Neural cell (in vitro differentiated cells): Measurements from ENCODE around the gene BCKDHB. TPM values are rescaled to one million over a fixed set of nuclear protein-coding genes. Genes with fewer than 3 reads are reported as not detected.

Source experiments
- H2AFZ ChIP-seq: fragments of 200-600, 300-800 bp; sonication (generic), shearing (Covaris generic); 2 replicates; pipeline ENCODE4 v1.6.0; 2014; ENCODE audit warnings: low read depth, mild to moderate bottlenecking, antibody characterized with exemption, low read length, moderate library complexity
- H3F3A ChIP-seq: fragments of 200-600 bp; shearing (Covaris generic); 2 replicates; pipeline ENCODE4 v1.6.1; 2016; ENCODE audit warnings: mild to moderate bottlenecking, moderate library complexity, mixed read lengths, antibody characterized with exemption, low read length; ENCODE audit not compliant: insufficient read depth, poor library complexity, severe bottlenecking
- H3K27ac ChIP-seq: fragments of 200-600, 300-800 bp; sonication (generic), shearing (Covaris generic); 2 replicates; pipeline ENCODE4 v1.5.1; 2014; ENCODE audit warnings: mild to moderate bottlenecking, low read length, moderate library complexity
- H3K27me3 ChIP-seq: fragments of 300-800, 200-600 bp; sonication (generic), shearing (Covaris generic); 2 replicates; pipeline ENCODE4 v1.6.0; 2014; ENCODE audit warnings: mild to moderate bottlenecking, low read depth, low read length, moderate library complexity; ENCODE audit not compliant: insufficient read depth
- H3K36me3 ChIP-seq: fragments of 300-800, 200-600 bp; sonication (generic), shearing (Covaris generic); 2 replicates; pipeline ENCODE4 v1.5.1; 2014; ENCODE audit warnings: mild to moderate bottlenecking, antibody characterized with exemption, low read length, moderate library complexity; ENCODE audit not compliant: insufficient read depth
- H3K4me2 ChIP-seq: fragments of 300-800, 200-600 bp; sonication (generic), shearing (Covaris generic); 2 replicates; pipeline ENCODE4 v1.6.0; 2014; ENCODE audit warnings: mild to moderate bottlenecking, low read length
- H3K4me3 ChIP-seq: fragments of 300-800, 200-600 bp; sonication (generic), shearing (Covaris generic); 2 replicates; pipeline ENCODE4 v1.5.1; 2014; ENCODE audit warnings: mild to moderate bottlenecking, low read length, moderate library complexity
- H3K79me2 ChIP-seq: fragments of 200-600 bp; shearing (Covaris generic); replicated peaks from 2 replicates; pipeline ENCODE4 v1.6.0; 2014; ENCODE audit warnings: mild to moderate bottlenecking, low read length, moderate library complexity; ENCODE audit not compliant: insufficient read depth
- H3K9ac ChIP-seq: fragments of 300-800, 200-600 bp; sonication (generic), shearing (Covaris generic); 2 replicates; pipeline ENCODE4 v1.6.1; 2016; ENCODE audit warnings: mild to moderate bottlenecking, low read length, mixed read lengths
- H3K9me2 ChIP-seq: fragments of 200-600 bp; shearing (Covaris generic); 2 replicates; pipeline ENCODE4 v1.6.1; 2016; ENCODE audit warnings: mild to moderate bottlenecking, low read length, mixed read lengths; ENCODE audit not compliant: insufficient read depth
- H3K9me3 ChIP-seq: fragments of 200-600, 300-800 bp; sonication (generic), shearing (Covaris generic); 2 replicates; pipeline ENCODE4 v1.6.1; 2016; ENCODE audit warnings: mild to moderate bottlenecking, mixed run types, low read length, moderate library complexity, mixed read lengths
- H4K20me1 ChIP-seq: fragments of 200-600 bp; shearing (Covaris generic); 2 replicates; pipeline ENCODE4 v1.6.1; 2016; ENCODE audit warnings: mild to moderate bottlenecking, mixed run types; ENCODE audit not compliant: insufficient read depth
- CTCF ChIP-seq: fragments of 450-650 bp; IDR thresholded peaks from 2 replicates; pipeline ENCODE4 v1.5.1; 2014; ENCODE audit warnings: antibody characterized with exemption, mild to moderate bottlenecking, moderate library complexity; ENCODE audit not compliant: poor library complexity, severe bottlenecking
- EP300 ChIP-seq: fragments of 450-650 bp; conservative IDR thresholded peaks from 2 replicates; pipeline ENCODE4 v1.6.1; 2014; ENCODE audit warnings: antibody characterized with exemption, mild to moderate bottlenecking, moderate library complexity; ENCODE audit not compliant: poor library complexity, severe bottlenecking
- EZH2 ChIP-seq: fragments of 200-600, 300-800 bp; shearing (Covaris generic), sonication (generic); IDR thresholded peaks from 2 replicates; pipeline ENCODE4 v1.6.1; 2014; ENCODE audit warnings: antibody characterized with exemption, low read length, borderline replicate concordance, mild to moderate bottlenecking; ENCODE audit not compliant: insufficient read depth, poor library complexity, severe bottlenecking
- MXI1 ChIP-seq: fragments of 450-650 bp; conservative IDR thresholded peaks from 2 replicates; pipeline ENCODE4 v1.6.1; 2014; ENCODE audit warnings: antibody characterized with exemption, mild to moderate bottlenecking; ENCODE audit not compliant: poor library complexity, severe bottlenecking
- POLR2AphosphoS5 ChIP-seq: IDR thresholded peaks from 2 replicates; pipeline ENCODE4 v1.6.1; 2012
- RAD21 ChIP-seq: fragments of 450-650 bp; conservative IDR thresholded peaks from 2 replicates; pipeline ENCODE4 v1.6.1; 2014; ENCODE audit warnings: antibody characterized with exemption, mild to moderate bottlenecking, moderate library complexity
- REST ChIP-seq: IDR thresholded peaks from 2 replicates; pipeline ENCODE4 v1.6.1; 2012; ENCODE audit warnings: borderline replicate concordance
- SMC3 ChIP-seq: fragments of 450-650 bp; conservative IDR thresholded peaks from 2 replicates; pipeline ENCODE4 v1.6.1; 2014; ENCODE audit warnings: antibody characterized with exemption, mild to moderate bottlenecking, moderate library complexity; ENCODE audit not compliant: poor library complexity
- TAF1 ChIP-seq: IDR thresholded peaks from 2 replicates; pipeline ENCODE4 v1.6.1; 2012; ENCODE audit warnings: low read depth
- polyA plus RNA-seq: library from polyadenylated mRNA; depleted of rRNA; stranded (reverse); fragments of >200 nt; gene quantifications from 2 replicates; pipeline ENCODE4 v1.2.3, GENCODE V29; 2014

Gene BCKDHB
- polyA plus RNA-seq, 1 donor from 2014 or later, result 16.1 TPM

- no peak overlapping the region for H3K27ac ChIP-seq
- H2AFZ ChIP-seq, result no peak overlapping the region
- TF ChIP-seq MXI1 (no peak), EZH2 (no peak), SMC3 (no peak), CTCF (no peak), RAD21 (no peak), REST (no peak), EP300 (no peak), POLR2AphosphoS5 (no peak), TAF1 (no peak)
- H3K79me2 ChIP-seq, result no peaks in the 10 kb centered on the region
- no peak overlapping the region for H3K4me3 ChIP-seq
- H3K9ac ChIP-seq, result no peak overlapping the region
- H3K9me2 ChIP-seq, result no peaks in the 10 kb centered on the region
- H3F3A ChIP-seq, result no peaks in the 10 kb centered on the region
- no peaks in the 10 kb centered on the region for H3K27me3 ChIP-seq
- no peaks in the 10 kb centered on the region for H3K9me3 ChIP-seq
- no peaks in the 10 kb centered on the region for H4K20me1 ChIP-seq
- no peak overlapping the region for H3K4me2 ChIP-seq
- H3K36me3 ChIP-seq, result no peaks in the 10 kb centered on the region
Measured at GRCh38 chr6:80210618-80211017, 104.1 kb downstream of the BCKDHB start.

GRCh38 chr6:80211286-80211685 is 104.8 kb downstream of the BCKDHB start:
- H3K27ac ChIP-seq, result no peak overlapping the region

More at GRCh38 chr6:80211286-80211685, 104.8 kb downstream of the BCKDHB start:
- H3K36me3 ChIP-seq, result no peaks in the 10 kb centered on the region
- no peak overlapping the region for H3K4me2 ChIP-seq
- H3K9me3 ChIP-seq, result no peaks in the 10 kb centered on the region
- H2AFZ ChIP-seq, result no peak overlapping the region
- H3K4me3 ChIP-seq, result no peak overlapping the region
- H3K9ac ChIP-seq, result no peak overlapping the region
- no peaks in the 10 kb centered on the region for H4K20me1 ChIP-seq
- no peaks in the 10 kb centered on the region for H3K27me3 ChIP-seq
- no peaks in the 10 kb centered on the region for H3K9me2 ChIP-seq
- no peaks in the 10 kb centered on the region for H3F3A ChIP-seq
- TF ChIP-seq MXI1 (no peak), RAD21 (no peak), POLR2AphosphoS5 (no peak), CTCF (no peak), EP300 (no peak), SMC3 (no peak), TAF1 (no peak), REST (no peak), EZH2 (no peak)
- H3K79me2 ChIP-seq, result no peaks in the 10 kb centered on the region
